NT2/D1 (cell line): Measurements from ENCODE around the gene SLC7A10.
A peak's percentile ranks its signal among the peaks of the same experiment; 100 is the strongest.
"Not testable (repeated sequence)": the region's sequence is repeated elsewhere in the genome, so short reads cannot be mapped to it uniquely, and the experiment has no call there.

Experiments used
- DNase-seq: peaks from one replicate; pipeline ENCODE4 v3.0.0-alpha.2; 2011; ENCODE audit warnings: low read depth, low spot score
- H3K27me3 ChIP-seq: 2 replicates; pipeline ENCODE4 v1.6.0; 2011; ENCODE audit warnings: mild to moderate bottlenecking; ENCODE audit not compliant: insufficient read length, insufficient read depth
- H3K36me3 ChIP-seq: 2 replicates; pipeline ENCODE4 v1.6.1; 2011; ENCODE audit warnings: mild to moderate bottlenecking, low read length, mixed read lengths; ENCODE audit not compliant: insufficient read depth, insufficient read length
- H3K4me1 ChIP-seq: 2 replicates; pipeline ENCODE4 v1.5.1; 2011; ENCODE audit not compliant: insufficient read depth, insufficient read length
- H3K4me3 ChIP-seq: 2 replicates; pipeline ENCODE4 v1.5.1; 2011; ENCODE audit warnings: low read depth; ENCODE audit not compliant: insufficient read length
- H3K9ac ChIP-seq: 2 replicates; pipeline ENCODE4 v1.6.0; 2011; ENCODE audit warnings: low read depth; ENCODE audit not compliant: insufficient read length
- H3K9me3 ChIP-seq: 2 replicates; pipeline ENCODE4 v1.5.1; 2011; ENCODE audit warnings: mild to moderate bottlenecking, low read length; ENCODE audit not compliant: insufficient read depth
- SUZ12 ChIP-seq: IDR thresholded peaks from 2 replicates; pipeline ENCODE4 v1.6.1; 2011; ENCODE audit not compliant: insufficient read length, insufficient read depth; ENCODE audit errors: extremely low read depth
- YY1 ChIP-seq: IDR thresholded peaks from 2 replicates; pipeline ENCODE4 v1.6.1; 2011; ENCODE audit not compliant: insufficient read length, insufficient read depth
- ZNF274 ChIP-seq: IDR thresholded peaks from 2 replicates; pipeline ENCODE4 v1.6.1; 2011; ENCODE audit warnings: mild to moderate bottlenecking, low read depth, low read length

SLC7A10 gene

DNA sequence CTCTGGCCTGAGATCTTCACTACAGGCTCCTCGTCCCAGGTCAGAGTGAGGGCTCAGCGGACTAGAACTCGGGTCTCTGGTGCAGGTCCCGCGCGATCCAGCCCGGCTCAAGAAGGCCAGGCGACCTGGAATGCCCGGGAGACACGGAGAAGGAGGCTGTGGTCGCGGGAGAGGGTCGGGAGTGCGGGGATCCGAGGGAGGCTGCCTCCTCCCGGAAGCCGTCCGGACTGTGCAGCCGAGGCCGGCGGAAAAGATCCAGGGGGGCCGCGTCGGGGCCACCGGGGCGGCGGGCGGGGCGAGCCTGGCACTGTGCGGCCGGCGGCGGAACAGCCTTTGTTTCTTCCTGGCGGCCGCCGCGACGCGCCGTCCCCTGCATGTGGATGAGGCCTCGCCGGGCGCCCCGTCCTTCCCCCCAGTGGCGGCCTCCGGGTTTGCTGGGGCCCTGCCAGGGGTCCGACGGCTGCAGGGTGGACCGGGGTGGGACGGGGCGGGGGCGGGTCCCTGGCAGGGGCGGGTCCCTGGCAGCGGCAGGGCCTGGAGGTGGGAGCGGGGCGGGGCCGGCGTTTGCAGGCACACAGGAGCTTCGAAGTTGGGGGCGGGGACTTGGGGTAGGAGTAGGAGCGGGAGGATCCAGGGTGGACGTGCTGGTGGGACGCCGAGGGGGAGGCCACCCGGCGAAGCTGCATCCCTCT lies 1.0 kb upstream of the SLC7A10 start:
- H3K4me3 ChIP-seq, result peak overlapping the region; percentile 42
- H3K9ac ChIP-seq, result peak overlapping the region; percentile 76
- H3K27me3 ChIP-seq, result peaks cover 25% of the 10 kb centered on the region
- TF ChIP-seq ZNF274 (no peak), SUZ12 (no peak), YY1 (no peak)
- DNase-seq, result peak; percentile 50
- peaks cover 23% of the 10 kb centered on the region for H3K9me3 ChIP-seq
- no peaks in the 10 kb centered on the region for H3K36me3 ChIP-seq
- H3K4me1 ChIP-seq, result peaks cover 2% of the 10 kb centered on the region

DNA sequence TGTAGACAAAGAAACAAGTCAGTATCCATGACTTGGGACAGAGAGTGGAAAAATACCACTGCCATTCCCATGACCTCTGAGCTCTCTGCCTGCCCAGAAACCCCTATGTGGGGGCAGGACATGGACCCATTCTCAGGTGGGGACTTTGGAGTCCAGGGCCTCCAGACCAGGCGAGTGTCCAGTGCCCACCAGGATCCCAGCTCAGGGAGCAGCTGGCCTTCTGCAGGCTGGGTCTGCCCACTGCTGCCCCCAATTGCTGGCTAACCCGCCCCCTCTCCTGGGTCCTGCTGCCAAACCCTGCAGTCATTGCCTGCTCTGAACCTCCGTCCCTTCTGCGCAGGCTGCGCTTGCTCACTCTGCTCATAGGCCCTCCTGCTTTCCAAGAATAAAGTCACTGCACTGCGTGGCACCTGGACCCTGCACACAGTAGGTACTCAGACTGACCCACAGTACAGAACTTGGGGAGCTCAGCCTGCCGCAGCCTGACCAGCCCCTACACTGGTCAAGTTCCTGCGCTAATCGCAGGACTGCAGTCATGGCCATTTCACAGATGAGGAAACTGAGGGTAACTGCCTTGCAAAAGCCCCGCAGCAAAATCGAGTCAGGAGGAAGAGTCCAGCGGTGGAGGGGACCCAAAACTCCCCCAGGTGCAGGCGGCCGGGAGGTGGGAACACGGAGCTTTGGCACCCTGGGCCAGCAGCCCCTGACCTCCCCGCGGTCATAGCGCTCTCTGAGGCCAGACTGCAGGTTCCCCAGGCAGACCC lies 774 bp downstream of the SLC7A10 start:
- H3K9me3 ChIP-seq, result peaks cover 23% of the 10 kb centered on the region
- peak overlapping the region; percentile 37 for H3K4me3 ChIP-seq
- TF ChIP-seq SUZ12, result no peak
- no peak for TF ChIP-seq ZNF274
- no peak for TF ChIP-seq YY1
- no peak for DNase-seq
- peaks cover 29% of the 10 kb centered on the region for H3K27me3 ChIP-seq
- H3K4me1 ChIP-seq, result peaks cover 2% of the 10 kb centered on the region
- no peak overlapping the region for H3K9ac ChIP-seq
- H3K36me3 ChIP-seq, result no peaks in the 10 kb centered on the region

DNA sequence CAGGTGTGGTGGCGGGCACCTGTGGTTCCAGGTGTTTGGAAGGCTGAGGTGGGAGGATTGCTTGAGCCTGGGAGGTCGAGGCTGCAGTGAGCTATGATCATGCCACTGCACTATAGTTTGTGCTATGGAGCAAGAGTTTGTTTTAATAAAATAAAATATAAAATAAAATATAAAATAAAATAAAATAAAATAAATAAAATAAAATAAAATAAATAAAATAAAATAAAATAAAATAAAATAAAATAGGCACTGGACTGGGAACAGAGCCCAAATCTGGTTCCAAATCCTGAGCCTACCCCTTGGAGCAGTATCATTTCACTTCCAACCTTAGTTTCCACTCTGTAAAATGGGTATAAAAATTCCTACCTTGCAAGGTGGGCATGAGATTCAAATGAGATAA lies 3.4 kb downstream of the SLC7A10 start:
- H3K4me3 ChIP-seq, H3K36me3 ChIP-seq, H3K9me3 ChIP-seq, H3K9ac ChIP-seq, DNase-seq: not testable (repeated sequence)
- Histone ChIP-seq H3K4me1 (peaks cover 13% of the 10 kb centered on the region), H3K27me3 (peaks cover 29% of the 10 kb centered on the region)

DNA sequence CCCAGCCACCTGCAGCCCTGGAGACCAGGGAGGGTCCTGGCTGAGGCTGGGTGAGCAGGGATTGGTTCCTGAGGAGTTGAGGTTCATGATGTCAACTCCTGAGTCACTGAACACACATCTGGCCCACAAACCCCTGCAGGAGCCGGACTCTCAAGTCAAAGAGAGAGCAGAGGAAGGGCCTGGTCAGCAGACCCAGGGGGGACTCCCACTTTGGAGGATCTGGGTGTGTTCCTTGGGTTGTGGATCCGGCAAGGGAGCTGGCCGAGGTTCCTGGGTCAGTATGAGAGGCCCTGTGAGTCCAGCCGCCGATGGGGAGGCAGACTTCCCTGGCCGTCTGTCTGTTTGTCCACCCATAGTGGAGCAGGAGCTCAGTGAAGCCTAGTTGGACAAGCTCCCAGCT lies 4.0 kb downstream of the SLC7A10 start:
- DNase-seq, result no peak
- H3K9me3 ChIP-seq, result no peaks in the 10 kb centered on the region
- H3K27me3 ChIP-seq, result peaks cover 29% of the 10 kb centered on the region
- H3K9ac ChIP-seq, result no peak overlapping the region
- H3K4me1 ChIP-seq, result peaks cover 13% of the 10 kb centered on the region
- TF ChIP-seq YY1 (no peak), ZNF274 (no peak)
- no peaks in the 10 kb centered on the region for H3K36me3 ChIP-seq
- no peak overlapping the region for H3K4me3 ChIP-seq

DNA sequence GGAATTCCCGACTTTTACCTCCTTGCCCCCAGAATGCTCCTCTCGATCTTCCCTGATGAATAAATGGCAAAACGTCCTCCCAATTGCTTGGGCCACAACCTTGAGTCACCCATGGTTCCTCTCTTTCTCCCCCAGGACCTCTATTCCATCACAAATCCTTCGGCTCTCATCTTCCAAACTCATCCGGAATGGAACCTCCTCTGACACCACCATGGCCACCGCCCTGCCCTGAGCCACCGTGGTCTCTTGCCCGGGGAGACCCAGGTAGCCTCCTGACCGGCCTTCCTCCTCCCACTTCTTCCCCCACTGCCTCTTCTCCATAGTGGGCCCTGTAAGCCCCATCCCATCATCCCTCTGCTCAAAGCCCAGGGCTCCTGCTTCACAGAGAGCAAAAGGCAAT lies 4.9 kb downstream of the SLC7A10 start:
- Histone ChIP-seq H3K4me3 (no peak overlapping the region), H3K27me3 (peaks cover 23% of the 10 kb centered on the region), H3K9me3 (no peaks in the 10 kb centered on the region), H3K9ac (no peak overlapping the region), H3K36me3 (no peaks in the 10 kb centered on the region), H3K4me1 (peaks cover 16% of the 10 kb centered on the region)
- DNase-seq, result no peak
- no peak for TF ChIP-seq YY1
- TF ChIP-seq SUZ12, result no peak
- no peak for TF ChIP-seq ZNF274

DNA sequence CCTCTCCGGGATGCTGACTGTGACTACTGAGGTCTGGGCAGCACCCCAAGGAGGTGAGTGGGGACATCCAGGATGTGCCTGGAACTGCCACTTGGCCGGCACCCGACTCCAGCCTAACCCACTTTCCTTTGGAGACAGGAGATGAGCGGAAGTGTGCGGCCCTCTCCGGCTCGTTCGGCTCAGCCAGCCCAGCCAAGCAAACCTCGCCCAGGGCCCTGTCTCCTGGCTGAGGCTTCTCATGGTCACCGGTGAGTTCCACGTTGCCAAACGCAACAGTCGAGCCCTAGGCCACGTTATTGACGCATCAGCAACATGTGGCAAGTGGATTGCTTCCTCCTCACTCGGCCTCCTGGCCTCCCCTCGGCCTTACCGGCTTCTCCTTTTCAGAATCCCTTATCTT lies 5.5 kb downstream of the SLC7A10 start:
- no peak for DNase-seq
- H3K4me3 ChIP-seq, result no peak overlapping the region
- H3K4me1 ChIP-seq, result peaks cover 18% of the 10 kb centered on the region
- H3K9ac ChIP-seq, result no peak overlapping the region
- H3K9me3 ChIP-seq, result no peaks in the 10 kb centered on the region
- H3K36me3 ChIP-seq, result no peaks in the 10 kb centered on the region
- no peak for TF ChIP-seq SUZ12
- TF ChIP-seq YY1, result no peak
- no peak for TF ChIP-seq ZNF274
- peaks cover 18% of the 10 kb centered on the region for H3K27me3 ChIP-seq

DNA sequence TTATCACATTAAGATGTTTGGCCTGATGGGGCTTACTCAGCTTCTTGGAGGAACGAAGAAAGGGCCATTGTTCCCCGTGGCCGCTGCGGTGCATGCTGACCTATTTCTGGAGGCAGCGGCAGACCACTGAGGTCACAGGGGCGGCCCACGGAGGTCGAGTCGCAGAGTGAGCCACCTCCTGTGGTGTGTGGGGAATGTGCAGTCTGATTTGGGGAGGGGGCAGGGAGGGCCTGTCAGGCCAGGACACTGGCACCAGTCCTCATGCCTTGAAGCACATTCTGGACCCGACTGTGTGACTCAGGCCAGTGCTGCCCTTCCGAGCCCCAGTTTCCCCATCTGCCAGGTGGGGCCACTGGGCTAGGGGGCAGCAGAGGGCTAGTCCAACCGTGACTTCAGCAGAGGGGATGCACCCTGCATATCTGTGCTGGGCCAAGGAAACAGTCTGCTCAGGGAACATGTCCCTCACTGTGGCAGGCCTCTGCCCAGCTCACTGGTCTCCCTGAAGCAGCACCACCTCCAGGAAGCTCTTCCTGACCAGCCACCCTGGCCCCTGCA lies 6.3 kb downstream of the SLC7A10 start:
- H3K4me3 ChIP-seq, result no peak overlapping the region
- DNase-seq, result no peak
- TF ChIP-seq ZNF274, result no peak
- H3K36me3 ChIP-seq, result no peaks in the 10 kb centered on the region
- no peaks in the 10 kb centered on the region for H3K9me3 ChIP-seq
- peaks cover 10% of the 10 kb centered on the region for H3K27me3 ChIP-seq
- no peak overlapping the region for H3K9ac ChIP-seq
- H3K4me1 ChIP-seq, result peaks cover 18% of the 10 kb centered on the region
